GM18526 (cell line): ENCODE measurements around the gene MIPOL1.

Experiments
- POLR2A ChIP-seq: IDR thresholded peaks from 3 replicates; pipeline ENCODE4 v1.6.1; 2011; ENCODE audit not compliant: insufficient read length; ENCODE audit errors: extremely low read depth

The MIPOL1 gene

GRCh38 chr14:37596790-37597472, 399.2 kb downstream of the MIPOL1 start:
- no peak for TF ChIP-seq POLR2A

DNA sequence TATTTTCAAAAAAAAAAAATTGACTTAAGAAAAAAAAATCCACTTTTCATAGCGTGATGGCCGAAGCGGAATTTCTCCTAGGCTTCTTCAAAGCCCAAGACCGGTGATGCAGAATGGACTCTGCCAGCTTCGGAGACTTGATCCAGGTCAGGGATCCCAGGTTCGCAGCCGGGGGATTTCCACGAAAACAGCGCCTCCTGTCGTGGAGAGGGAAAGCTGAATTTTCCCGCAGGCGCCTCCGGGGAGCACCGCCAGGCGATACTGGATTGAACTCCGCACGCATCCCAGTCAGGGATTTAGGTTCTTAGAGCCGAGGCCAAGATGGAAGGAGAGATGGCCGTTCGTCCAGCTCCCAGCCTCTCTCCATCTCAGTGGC, 399.8 kb downstream of the MIPOL1 start:
- TF ChIP-seq POLR2A: no peak

- TF ChIP-seq POLR2A: no peak
Measured at GRCh38 chr14:37597914-37598746, 400.4 kb downstream of the MIPOL1 start.

GRCh38 chr14:37598747-37599506, 401.2 kb downstream of the MIPOL1 start:
- TF ChIP-seq POLR2A: no peak

DNA sequence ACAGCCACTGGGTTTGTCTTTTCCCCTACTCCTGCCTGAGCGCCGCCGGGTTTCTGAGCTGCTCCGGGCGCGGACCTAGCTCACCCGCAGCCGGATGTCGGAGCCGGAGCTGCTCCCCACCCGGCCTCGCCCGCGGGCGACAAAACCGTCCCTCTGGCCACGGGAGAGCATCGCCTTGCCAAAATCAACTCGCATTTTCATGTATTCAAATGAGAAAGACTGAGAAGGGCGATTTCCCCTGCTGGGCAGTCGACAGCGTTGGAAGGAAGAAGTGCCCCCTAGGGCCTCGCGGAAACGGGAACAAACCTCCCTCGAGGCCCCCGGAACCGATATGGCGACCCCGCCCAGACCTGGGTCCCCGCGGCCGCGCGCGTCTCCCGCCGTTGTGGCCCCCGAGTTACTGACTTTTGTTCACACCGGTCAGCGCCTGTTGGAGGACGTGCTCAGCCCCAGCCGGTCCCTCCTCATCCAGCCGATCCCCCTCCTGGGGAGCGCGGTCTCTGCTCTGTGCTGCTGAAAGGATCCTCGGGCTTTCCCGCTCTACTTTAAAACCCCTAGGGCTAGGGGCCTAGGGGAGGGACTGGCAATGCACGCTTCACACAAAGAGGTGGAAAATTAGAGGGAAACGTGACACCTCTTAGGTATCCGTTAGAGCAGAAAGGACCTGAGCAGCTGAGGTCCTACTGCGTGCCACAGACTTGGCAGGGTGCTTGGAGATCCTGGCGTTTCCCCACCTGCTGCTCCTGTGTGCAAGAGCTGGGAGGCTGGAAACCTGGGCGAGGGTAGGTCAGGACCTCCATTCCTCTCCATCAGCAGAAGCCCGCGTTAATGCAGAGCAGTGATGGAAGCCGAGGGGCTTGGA, 402.0 kb downstream of the MIPOL1 start:
- no peak for TF ChIP-seq POLR2A

DNA sequence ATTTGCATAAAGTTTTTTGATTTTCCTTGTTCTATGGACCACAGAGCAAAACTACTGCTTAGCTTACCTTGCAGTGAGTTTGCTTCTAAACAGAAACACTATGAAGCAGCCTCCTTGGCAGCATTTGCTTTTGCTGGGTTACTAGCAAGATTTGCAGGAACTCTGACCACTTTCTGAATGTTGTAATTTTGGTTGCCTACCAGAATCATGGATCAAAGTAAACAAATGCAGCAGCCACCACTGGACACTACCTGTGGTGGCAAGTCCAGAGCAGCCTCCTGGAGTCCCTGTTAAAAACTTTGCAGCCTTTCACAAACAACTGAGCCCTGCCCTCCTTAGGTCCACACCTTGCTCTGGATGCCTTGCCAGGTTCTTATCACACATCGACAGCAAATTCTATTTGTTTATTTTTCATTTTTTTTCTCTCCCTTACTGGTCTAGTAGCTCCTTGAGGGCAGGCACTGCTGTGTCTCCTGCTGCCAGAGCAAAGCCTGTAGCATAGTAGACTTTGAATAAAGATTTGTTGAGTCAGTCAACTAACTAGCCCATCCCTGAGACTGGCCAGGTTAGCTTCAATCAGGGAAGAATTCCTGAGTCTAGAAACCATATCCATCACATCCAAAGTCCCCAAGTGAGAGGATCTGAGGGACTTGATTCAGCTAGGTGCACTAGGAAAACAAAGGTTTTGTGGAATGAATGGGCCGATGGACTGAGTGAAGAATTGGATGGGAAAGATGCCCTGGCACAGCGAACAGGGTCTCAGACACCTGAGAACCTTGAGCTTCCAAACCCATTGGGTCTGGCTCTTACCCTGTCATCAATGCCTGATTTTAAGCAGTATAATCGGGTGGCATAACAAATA, 403.4 kb downstream of the MIPOL1 start:
- no peak for TF ChIP-seq POLR2A

GRCh38 chr14:37601865-37602264, 404.1 kb downstream of the MIPOL1 start:
- TF ChIP-seq POLR2A: no peak
